Stimulated activated CD4-positive, alpha-beta T cell treated with anti-CD3 and anti-CD28 coated beads, Interleukin-2, amount 100 ng/mL, for 24 hours (primary cell): ENCODE results near the gene PCDHA11.
"Not testable (repeated sequence)": the region's sequence is repeated elsewhere in the genome, so short reads cannot be mapped to it uniquely, and the experiment has no call there.

Experiments
- DNase-seq, 2 donors: peaks; one replicate each; pipeline ENCODE4 v3.0.0-alpha.2; 2020

The PCDHA11 gene

DNA sequence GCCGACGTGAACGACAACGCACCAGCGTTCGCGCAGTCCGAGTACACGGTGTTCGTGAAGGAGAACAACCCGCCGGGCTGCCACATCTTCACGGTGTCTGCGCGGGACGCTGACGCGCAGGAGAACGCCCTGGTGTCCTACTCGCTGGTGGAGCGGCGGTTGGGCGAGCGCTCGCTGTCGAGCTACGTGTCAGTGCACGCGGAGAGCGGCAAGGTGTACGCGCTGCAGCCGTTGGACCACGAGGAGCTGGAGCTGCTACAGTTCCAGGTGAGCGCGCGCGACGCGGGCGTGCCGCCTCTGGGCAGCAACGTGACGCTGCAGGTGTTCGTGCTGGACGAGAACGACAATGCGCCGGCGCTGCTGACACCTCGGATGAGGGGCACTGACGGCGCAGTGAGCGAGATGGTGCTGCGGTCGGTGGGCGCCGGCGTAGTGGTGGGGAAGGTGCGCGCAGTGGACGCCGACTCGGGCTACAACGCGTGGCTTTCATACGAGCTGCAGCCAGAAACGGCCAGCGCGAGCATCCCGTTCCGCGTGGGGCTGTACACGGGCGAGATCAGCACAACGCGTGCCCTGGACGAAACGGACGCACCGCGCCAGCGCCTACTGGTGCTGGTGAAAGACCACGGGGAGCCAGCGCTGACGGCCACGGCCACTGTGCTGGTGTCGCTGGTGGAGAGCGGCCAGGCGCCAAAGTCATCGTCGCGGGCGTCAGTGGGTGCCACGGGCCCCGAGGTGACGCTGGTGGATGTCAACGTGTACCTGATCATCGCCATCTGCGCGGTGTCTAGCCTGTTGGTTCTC, 18.7 kb upstream of the PCDHA11 start:
- not testable (repeated sequence) for DNase-seq

DNA sequence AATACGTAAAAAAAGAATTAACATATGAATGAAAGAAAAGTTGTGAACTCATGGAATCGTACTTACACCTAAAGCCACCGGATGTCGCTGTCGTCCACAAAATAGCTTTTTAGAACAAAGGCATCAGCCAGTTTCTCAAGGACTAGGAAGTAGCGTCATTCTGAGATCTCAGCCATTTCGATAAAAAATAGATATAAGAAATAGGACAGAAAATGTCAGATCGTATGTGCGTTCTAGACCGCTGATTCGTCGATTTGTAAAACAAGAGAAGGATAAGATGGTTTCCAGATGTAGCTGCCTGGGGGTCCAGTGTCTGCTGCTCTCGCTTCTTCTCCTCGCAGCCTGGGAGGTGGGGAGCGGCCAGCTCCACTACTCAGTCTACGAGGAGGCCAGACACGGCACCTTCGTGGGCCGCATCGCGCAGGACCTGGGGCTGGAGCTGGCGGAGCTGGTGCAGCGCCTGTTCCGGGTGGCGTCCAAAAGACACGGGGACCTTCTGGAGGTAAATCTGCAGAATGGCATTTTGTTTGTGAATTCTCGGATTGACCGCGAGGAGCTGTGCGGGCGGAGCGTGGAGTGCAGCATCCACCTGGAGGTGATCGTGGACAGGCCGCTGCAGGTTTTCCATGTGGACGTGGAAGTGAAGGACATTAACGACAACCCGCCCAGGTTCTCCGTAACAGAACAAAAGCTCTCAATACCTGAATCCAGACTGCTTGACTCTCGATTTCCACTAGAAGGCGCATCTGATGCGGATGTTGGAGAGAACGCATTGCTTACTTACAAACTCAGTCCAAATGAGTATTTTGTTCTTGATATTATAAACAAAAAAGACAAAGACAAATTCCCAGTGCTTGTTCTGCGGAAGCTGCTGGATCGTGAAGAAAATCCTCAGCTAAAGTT, 12.7 kb upstream of the PCDHA11 start, which contains the start of gene PCDHA10:
Gene PCDHA10, plus strand, starts transcription at position 126 of the 903 bp plus-strand sequence. Its CDS starts 152 bp downstream, at position 278.
- DNase-seq: no peak

DNA sequence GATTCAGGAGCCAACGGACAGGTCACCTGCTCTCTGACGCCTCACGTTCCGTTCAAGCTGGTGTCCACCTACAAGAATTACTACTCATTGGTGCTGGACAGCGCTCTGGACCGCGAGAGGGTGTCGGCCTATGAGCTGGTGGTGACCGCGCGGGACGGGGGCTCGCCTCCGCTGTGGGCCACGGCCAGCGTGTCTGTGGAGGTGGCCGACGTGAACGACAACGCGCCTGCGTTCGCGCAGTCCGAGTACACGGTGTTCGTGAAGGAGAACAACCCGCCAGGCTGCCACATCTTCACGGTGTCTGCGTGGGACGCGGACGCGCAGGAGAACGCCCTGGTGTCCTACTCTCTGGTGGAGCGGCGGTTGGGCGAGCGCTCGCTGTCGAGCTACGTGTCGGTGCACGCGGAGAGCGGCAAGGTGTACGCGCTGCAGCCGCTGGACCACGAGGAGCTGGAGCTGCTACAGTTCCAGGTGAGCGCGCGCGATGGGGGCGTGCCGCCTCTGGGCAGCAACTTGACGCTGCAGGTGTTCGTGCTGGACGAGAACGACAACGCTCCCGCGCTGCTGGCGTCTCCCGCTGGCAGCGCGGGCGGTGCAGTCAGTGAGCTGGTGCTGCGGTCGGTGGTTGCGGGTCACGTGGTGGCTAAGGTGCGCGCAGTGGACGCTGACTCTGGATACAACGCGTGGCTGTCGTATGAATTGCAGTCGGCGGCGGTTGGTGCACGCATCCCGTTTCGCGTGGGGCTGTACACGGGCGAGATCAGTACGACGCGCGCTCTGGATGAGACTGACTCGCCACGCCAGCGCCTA, 11.4 kb upstream of the PCDHA11 start:
- no peak for DNase-seq

GRCh38 chr5:140857987-140858240, 10.8 kb upstream of the PCDHA11 start:
- DNase-seq: no peak

DNA sequence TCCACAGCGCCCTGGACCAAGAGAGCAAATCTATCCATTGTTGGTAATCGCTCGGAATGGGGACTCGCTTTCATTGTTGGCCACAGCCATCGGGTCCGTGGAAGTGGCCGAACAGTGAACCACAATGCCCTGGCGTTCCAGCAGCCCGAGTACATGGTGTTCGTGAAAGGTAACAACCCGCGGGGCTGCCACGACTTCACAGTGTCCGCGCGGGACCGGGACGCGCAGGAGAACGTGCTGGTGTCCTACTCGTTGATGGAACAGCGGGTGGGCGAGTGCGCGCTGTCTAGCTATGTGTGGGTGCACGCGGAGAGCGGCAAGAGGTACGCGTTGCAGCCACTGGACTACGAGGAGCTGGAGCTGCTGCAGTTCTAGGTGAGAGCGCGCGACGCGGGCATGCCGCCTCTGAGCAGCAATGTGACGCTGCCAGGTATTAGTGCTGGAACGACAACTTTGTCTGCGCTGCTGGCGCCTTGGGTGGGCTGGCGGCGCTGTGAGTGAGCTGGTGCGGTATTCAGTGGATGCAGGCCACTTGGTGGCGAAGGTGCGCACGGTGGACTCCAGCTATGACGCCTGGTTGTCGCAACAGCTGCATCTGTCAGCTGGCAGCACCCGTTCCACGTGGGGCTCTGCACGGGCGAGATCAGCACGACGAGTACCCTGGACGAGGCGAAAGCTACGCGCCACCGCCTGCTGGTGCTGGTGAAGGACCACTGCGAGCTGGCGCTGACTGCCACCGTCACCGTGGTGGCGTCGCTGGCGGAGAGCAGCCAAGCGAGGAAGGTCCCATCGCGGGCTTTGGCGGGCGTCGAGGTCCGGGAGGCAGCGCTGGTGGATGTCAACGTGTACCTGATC, 6.1 kb upstream of the PCDHA11 start:
- no peak for DNase-seq

DNA sequence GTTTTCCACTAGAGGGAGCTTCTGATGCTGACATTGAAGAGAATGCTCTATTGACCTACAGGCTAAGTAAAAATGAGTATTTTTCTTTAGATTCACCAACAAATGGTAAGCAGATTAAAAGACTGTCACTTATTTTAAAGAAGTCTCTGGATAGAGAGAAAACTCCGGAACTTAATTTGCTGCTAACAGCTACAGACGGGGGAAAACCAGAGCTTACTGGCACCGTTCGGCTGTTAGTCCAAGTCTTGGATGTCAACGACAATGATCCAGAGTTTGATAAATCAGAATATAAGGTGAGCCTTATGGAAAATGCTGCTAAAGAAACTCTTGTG, 764 bp downstream of the PCDHA11 start:
- no peak for DNase-seq

- DNase-seq: no peak
Measured at GRCh38 chr5:140870221-140871201, 1.8 kb downstream of the PCDHA11 start.

- no peak for DNase-seq
Measured at GRCh38 chr5:140875085-140876065, 6.6 kb downstream of the PCDHA11 start, which contains the start of gene PCDHA12. TSS of gene PCDHA12 (plus strand) at chr5:140875308. CDS start at chr5:140875473, 165 bp downstream.

GRCh38 chr5:140876541-140877261, 7.9 kb downstream of the PCDHA11 start:
- DNase-seq: not testable (repeated sequence)

DNA sequence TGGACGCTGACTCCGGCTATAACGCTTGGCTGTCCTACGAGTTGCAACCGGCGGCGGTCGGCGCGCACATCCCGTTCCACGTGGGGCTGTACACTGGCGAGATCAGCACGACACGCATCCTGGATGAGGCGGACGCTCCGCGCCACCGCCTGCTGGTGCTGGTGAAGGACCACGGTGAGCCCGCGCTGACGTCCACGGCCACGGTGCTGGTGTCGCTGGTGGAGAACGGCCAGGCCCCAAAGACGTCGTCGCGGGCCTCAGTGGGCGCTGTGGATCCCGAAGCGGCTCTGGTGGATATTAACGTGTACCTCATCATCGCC, 8.5 kb downstream of the PCDHA11 start:
- DNase-seq: no peak

- DNase-seq: no peak
Measured at GRCh38 chr5:140881889-140882590, 13.3 kb downstream of the PCDHA11 start, which contains the start of gene PCDHA13. TSS of gene PCDHA13 (plus strand) at chr5:140882124. CDS start at chr5:140882269, 145 bp downstream.

DNA sequence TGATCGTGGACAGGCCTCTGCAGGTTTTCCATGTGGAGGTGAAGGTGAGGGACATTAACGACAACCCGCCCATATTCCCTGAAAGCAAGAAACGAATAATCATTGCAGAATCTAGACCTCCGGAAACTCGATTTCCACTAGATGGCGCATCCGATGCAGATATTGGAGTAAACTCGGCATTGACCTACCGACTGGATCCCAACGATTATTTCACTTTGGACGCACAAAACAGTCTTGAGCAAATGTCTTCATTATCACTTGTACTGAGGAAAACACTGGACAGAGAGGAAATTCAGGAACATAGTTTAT, 13.8 kb downstream of the PCDHA11 start:
- DNase-seq: no peak

- no peak for DNase-seq
Measured at GRCh38 chr5:140883373-140883772, 14.6 kb downstream of the PCDHA11 start.

- no peak for DNase-seq
Measured at GRCh38 chr5:140883927-140884697, 15.4 kb downstream of the PCDHA11 start.

DNA sequence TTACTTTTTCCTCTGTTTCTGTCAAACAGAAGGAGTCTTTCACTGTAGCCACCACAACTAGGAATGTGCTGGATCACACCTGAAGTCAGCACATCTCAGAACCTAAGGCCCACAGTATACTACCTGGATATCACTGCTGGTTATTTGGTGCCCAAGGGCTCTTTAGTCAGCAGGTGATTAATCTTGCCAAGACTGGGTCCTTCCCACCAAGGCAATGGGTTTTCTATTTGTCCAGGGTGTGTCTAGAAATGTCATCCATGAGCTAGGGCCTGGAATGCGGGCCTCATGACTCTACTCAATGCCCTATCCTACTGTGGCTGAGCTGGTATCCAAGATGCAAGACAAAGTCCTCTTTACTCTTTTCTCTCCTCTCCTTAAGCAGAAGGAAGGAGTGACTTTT, 47.6 kb downstream of the PCDHA11 start:
- DNase-seq: no peak
